ENCODE data around the gene FGF6. TPM values are rescaled to one million over a fixed set of nuclear protein-coding genes. Genes with fewer than 3 reads are reported as not detected.

FGF6 gene
- total and polyA plus RNA-seq, 9 of the 15 experiments (the other 6 are each of a cell fraction or from before 2014, with no cell fraction given) = 0.14 TPM; not detected in 8

DNA sequence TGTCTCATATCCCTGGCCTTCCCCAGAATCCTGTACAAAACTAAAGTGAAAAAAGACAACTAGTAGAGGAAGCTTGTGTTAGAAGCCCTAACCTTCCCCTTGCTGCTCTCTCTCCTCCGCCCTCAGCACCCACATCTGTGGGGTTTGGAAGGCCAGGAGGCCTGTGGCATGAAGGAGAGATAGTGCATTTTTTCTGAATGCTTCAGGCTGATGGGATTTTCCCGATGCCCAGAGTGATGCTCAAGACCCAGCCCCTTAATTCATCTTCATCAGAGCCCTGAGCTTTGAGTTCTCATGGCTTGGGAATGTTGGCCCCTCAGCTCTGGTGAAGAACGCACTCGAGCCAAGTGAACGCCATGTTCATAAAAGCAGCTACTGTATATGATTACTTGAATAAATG, 5.9 kb downstream of the FGF6 start:
- CTCF ChIA-PET (ENCODE audit: low intra/inter-chr PET ratio) = no interaction called here

More for the DNA sequence above, 5.9 kb downstream of the FGF6 start:
- Histone ChIP-seq H3K9ac (ENCODE audit: insufficient read depth in 1 of 2, low read depth in 2 of 2, low read length in 2 of 2) (no peak overlapping the region), H3K27me3 (ENCODE audit: control insufficient read depth in 2 of 2, insufficient read depth in 2 of 2, low read length in 2 of 2) (peaks cover 4 to 39% of the 10 kb centered on the region in 2 experiments; a peak in 3 of 5 replicates), H3K79me2 (ENCODE audit: control insufficient read depth, insufficient read depth, low read length) (no peaks in the 10 kb centered on the region), H2AFZ (ENCODE audit: low read depth, low read length) (no peak overlapping the region), H3K4me1 (replicated peaks in 1 of 2; ENCODE audit: control insufficient read depth in 2 of 2, insufficient read depth in 2 of 2, low read length in 2 of 2) (no peaks in the 10 kb centered on the region; a peak in 1 of 5 replicates), H3K36me3 (ENCODE audit: control insufficient read depth, insufficient read depth, low read length) (no peaks in the 10 kb centered on the region), H3K27ac (ENCODE audit: extremely low read depth, low read depth, low read length) (no peak overlapping the region), H3K9me1 (ENCODE audit: control insufficient read depth, insufficient read depth, low read length) (no peaks in the 10 kb centered on the region), H3K4me3 (no peak overlapping the region), H4K20me1 (replicated peaks; ENCODE audit: control insufficient read depth, insufficient read depth, low read length) (no peaks in the 10 kb centered on the region; the same call in 1 of the 2 replicates), H3K9me3 (replicated peaks; ENCODE audit: control insufficient read depth, insufficient read depth, low read depth, low read length) (no peaks in the 10 kb centered on the region), H3K4me2 (ENCODE audit: insufficient read depth, low read length) (no peak overlapping the region)
- FAIRE-seq (no peak), ATAC-seq (no peak), DNase-seq (ENCODE audit: extremely low read depth in 1 of 4, low spot score in 3 of 4) (no peak)
- in situ Hi-C loops (cut with MboI) (no loop called here), intact Hi-C loops (cut with micrococcal nuclease) (no loop called here)
- TF ChIP-seq, protein P1, sequence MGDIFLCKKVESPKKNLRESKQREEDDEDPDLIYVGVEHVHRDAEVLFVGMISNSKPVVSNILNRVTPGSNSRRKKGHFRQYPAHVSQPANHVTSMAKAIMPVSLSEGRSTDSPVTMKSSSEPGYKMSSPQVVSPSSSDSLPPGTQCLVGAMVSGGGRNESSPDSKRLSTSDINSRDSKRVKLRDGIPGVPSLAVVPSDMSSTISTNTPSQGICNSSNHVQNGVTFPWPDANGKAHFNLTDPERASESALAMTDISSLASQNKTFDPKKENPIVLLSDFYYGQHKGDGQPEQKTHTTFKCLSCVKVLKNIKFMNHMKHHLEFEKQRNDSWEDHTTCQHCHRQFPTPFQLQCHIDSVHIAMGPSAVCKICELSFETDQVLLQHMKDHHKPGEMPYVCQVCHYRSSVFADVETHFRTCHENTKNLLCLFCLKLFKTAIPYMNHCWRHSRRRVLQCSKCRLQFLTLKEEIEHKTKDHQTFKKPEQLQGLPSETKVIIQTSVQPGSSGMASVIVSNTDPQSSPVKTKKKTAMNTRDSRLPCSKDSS (IDR thresholded peaks at IDR 0.05; ENCODE audit: low read depth, partially characterized antibody) = no peak
- no peak for TF ChIP-seq HLTF (IDR thresholded peaks at IDR 0.05)
- TF ChIP-seq BRCA1 (IDR thresholded peaks at IDR 0.05) = no peak
- no peak for TF ChIP-seq BRCA1 (CRISPR knock-in tag; IDR thresholded peaks at IDR 0.05)
- TF ChIP-seq POLR3G (IDR thresholded peaks at IDR 0.05; ENCODE audit: extremely low read depth, insufficient read length, insufficient replicate concordance) = no peak
- TF ChIP-seq NFRKB (IDR thresholded peaks at IDR 0.05; ENCODE audit: low read depth) = no peak
- TF ChIP-seq ZBTB34 (CRISPR knock-in tag; IDR thresholded peaks at IDR 0.05) = no peak
- no peak for TF ChIP-seq PHTF2 (CRISPR knock-in tag; IDR thresholded peaks at IDR 0.05)
- TF ChIP-seq ZNF395 (CRISPR knock-in tag; IDR thresholded peaks at IDR 0.05) = no peak
- TF ChIP-seq CTBP1 (IDR thresholded peaks at IDR 0.05; ENCODE audit: borderline replicate concordance) = no peak
- TF ChIP-seq PURB (CRISPR knock-in tag; IDR thresholded peaks at IDR 0.05; ENCODE audit: low read depth) = no peak
- no peak for TF ChIP-seq ZNF780A (CRISPR knock-in tag; IDR thresholded peaks at IDR 0.05)
- no peak for TF ChIP-seq ZNF699 (CRISPR knock-in tag; IDR thresholded peaks at IDR 0.05; ENCODE audit: insufficient replicate concordance)
- no peak for TF ChIP-seq TCF3 (CRISPR knock-in tag; IDR thresholded peaks at IDR 0.05)
- no peak for TF ChIP-seq ZKSCAN1 (IDR thresholded peaks at IDR 0.05; ENCODE audit: low read depth, low read length)
- BruUV-seq (replicated peaks) = no TSS peak
- 2% methylated on average over 5 of the region's 5 CpGs for WGBS (ENCODE audit: insufficient coverage, low coverage, missing lambda C conversion rate)
- POLR2A ChIA-PET = no interaction called here
